HG02852 (cell line): ENCODE data around the gene DMBX1.

Experiments
- ATAC-seq: cut with Tn5 transposase; IDR thresholded peaks from one replicate; pipeline ENCODE4 v1.9.1; 2021; ENCODE audit warnings: mild to moderate bottlenecking, moderate library complexity; ENCODE audit not compliant: unreplicated experiment

The DMBX1 gene

GRCh38 chr1:46480959-46481646, 8.5 kb upstream of the DMBX1 start:
- ATAC-seq = no peak

- no peak for ATAC-seq
Observed at GRCh38 chr1:46481961-46482360, 7.7 kb upstream of the DMBX1 start.

GRCh38 chr1:46483589-46483988, 6.0 kb upstream of the DMBX1 start:
- no peak for ATAC-seq

GRCh38 chr1:46484783-46485490, 4.7 kb upstream of the DMBX1 start:
- no peak for ATAC-seq

- no peak for ATAC-seq
Observed at GRCh38 chr1:46485564-46486431, 3.8 kb upstream of the DMBX1 start.

- no peak for ATAC-seq
Observed at GRCh38 chr1:46486432-46487015, 3.1 kb upstream of the DMBX1 start.

GRCh38 chr1:46487818-46488218, 1.8 kb upstream of the DMBX1 start:
- no peak for ATAC-seq

- ATAC-seq = no peak
Observed at GRCh38 chr1:46488343-46489168, 1.1 kb upstream of the DMBX1 start.

GRCh38 chr1:46489169-46489637, 433 bp upstream of the DMBX1 start:
- no peak for ATAC-seq

- ATAC-seq = no peak
Observed at GRCh38 chr1:46490406-46490655, 695 bp downstream of the DMBX1 start.

GRCh38 chr1:46490656-46491442, 1.2 kb downstream of the DMBX1 start:
- no peak for ATAC-seq

- no peak for ATAC-seq
Observed at GRCh38 chr1:46491443-46492268, 2.0 kb downstream of the DMBX1 start.

- ATAC-seq = no peak
Observed at GRCh38 chr1:46492269-46492853, 2.7 kb downstream of the DMBX1 start.

GRCh38 chr1:46492871-46493270, 3.2 kb downstream of the DMBX1 start:
- no peak for ATAC-seq

GRCh38 chr1:46493316-46494032, 3.8 kb downstream of the DMBX1 start:
- no peak for ATAC-seq

GRCh38 chr1:46494910-46495309, 5.3 kb downstream of the DMBX1 start:
- ATAC-seq = no peak

GRCh38 chr1:46495778-46496177, 6.1 kb downstream of the DMBX1 start:
- ATAC-seq = no peak

- ATAC-seq = no peak
Observed at GRCh38 chr1:46496505-46496904, 6.9 kb downstream of the DMBX1 start.
